Endometrial microvascular endothelial cells (primary cell): ENCODE results near the gene CACNA2D4. TPM values are rescaled to one million over a fixed set of nuclear protein-coding genes. Genes with fewer than 3 reads are reported as not detected.

Source experiments
- in situ Hi-C: cut with HindIII; loops from 2 replicates; pipeline ENCODE4 v1.10.0; 2017; ENCODE audit warnings: low sequenced_read_pairs, low pct_unique_long_range_greater_than_20kb; ENCODE audit errors: inconsistent ontology term
- total RNA-seq: library from RNA; depleted of rRNA; stranded (reverse); fragments of >200 nt; gene quantifications from one replicate; pipeline ENCODE4 v1.2.3, GENCODE V29; 2015; ENCODE audit errors: inconsistent ontology term

CACNA2D4 gene
- total RNA-seq, 1 donor from 2014 or later = not detected

DNA sequence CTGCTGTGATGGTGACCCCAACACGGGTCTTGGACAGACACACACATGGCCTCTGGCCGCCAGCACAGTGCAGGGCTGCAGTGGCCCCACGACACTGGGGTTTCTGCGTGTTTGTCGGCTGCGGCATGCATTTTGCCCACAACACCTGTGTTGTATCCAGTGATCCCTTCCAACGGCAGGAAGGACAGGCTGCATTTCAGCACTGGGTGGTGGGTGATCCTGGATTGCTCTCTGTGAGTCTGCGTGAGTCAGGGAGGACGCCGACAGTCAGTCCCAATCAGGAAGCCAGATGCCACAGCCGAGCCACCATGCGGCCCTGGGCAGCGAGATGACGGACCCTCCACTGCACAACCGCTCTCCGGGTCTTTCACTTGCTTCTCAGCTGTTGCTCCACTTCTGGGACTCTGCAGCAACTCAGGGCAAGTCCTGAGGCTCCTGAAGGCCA, 77.4 kb downstream of the CACNA2D4 start:
- in situ Hi-C loops = no loop called here

DNA sequence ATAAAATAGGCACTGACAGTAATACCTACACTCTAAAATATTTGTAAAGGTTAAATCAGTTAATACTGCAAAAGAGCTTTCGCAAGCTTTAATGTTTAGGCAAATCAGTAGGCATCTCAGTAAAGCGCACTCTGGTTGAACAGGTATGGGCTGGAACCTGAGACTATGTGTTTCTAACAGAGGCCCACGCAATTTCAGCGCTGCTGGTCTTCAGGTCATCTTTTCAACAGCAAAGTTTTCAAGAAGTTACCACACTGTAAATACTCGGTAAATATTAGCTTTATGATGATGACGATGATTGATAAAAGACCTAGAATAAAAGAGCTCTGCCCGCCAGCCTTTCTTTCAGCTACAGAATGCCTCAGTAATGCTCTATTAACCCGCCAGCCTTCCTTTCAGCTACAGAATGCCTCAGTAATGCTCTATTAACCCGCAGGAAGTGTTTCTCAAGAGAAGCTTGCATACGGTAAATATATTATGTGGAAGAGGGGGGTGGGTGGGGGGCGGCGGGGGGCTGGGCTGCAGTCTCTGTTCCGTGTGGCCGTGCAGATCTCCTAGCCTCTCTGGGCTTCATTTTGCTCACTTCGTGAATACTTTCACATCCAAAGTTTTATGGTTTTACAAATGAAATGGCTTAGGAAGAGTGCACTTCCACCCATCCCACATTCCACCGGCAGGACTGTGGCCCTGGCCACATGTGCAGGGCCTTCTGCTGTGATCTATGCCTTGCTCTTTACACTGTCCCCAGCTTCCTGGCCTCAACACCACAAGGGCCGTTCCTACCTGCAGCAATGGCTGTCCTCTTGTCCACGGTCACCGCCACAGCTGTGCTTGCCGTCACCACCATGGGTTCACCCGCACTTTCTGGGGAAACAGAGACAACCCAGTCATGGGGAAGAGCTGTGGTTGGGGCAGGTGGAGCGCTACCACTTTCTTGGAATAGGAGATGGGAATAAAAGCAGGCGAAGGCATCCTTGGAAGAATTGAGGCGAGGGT, 78.2 kb downstream of the CACNA2D4 start:
- in situ Hi-C loops = no loop called here

DNA sequence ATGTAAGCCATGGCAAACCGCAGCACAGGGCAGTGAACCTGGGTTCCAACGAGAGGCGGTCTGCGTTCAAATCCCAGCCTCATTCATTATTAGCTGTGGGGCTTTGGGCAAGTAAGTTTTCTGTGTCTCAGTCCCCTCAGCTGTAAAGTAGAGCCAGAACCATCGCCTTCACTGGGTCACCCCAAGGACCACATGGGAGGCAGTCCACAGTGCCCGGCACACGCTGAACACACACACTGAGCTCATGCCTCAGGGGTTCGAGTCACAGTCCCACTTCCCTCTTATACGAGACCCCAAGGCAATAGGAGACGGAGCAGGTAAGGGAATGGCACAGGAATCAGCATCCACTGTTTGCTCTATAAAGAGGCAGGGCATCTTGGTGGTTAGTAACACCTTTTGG, 79.0 kb downstream of the CACNA2D4 start:
- in situ Hi-C loops = no loop called here

DNA sequence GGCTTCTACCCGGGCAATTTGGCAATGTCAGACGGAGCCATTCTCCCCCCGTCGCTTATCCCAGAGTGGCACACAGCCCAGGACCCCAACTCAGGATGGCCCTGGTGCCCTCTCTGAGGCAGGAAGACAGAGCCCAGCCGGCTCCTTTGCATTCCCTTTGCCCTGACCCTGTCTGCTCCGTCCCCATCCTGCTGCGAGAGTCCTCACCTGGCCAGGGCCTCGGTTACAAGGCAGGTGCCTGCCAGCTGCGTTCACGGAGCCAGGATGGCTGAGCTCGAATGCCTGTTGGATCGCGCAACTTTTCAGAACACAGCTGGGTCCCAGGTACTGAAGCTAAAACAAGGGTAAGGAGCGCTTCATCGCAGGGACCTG, 79.5 kb downstream of the CACNA2D4 start:
- in situ Hi-C loops = no loop called here

DNA sequence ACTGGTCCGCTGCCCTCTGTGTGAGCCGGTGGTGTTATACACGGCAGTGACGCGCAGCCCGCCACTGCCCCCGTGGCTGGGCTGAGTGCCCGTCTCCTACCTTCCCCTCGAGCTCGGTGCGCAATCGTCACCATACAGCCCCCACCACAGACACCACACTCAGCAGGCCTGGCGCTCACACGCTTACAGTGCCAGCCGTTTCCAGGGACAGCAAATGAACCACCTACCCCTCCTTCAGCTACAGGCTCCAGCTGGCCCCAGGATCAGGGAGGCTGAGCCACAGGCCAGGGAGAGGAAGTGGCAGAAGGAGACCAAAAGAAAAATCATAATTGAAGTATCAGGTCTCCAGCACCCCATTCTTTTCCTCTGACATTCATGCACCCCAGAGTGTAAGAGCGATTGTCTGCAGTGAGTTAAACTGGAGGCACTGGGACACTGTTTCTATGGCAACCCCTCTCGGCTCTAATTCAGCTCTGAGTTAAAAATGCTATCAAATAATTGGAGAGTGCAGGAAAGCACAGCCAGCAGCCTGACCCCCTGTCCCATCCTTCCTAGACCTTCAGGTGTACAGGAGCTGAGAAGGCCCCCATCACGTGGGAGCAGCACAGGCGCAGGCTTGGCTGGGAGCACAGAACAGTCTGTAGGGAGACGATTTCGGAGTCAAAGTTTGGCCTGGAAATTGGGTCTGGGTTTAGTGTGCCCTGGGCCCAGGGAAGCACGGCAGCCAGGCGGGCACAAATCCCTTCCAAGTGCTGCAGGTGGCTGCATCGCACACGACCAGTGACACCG, 80.1 kb downstream of the CACNA2D4 start:
- in situ Hi-C loops = no loop called here

DNA sequence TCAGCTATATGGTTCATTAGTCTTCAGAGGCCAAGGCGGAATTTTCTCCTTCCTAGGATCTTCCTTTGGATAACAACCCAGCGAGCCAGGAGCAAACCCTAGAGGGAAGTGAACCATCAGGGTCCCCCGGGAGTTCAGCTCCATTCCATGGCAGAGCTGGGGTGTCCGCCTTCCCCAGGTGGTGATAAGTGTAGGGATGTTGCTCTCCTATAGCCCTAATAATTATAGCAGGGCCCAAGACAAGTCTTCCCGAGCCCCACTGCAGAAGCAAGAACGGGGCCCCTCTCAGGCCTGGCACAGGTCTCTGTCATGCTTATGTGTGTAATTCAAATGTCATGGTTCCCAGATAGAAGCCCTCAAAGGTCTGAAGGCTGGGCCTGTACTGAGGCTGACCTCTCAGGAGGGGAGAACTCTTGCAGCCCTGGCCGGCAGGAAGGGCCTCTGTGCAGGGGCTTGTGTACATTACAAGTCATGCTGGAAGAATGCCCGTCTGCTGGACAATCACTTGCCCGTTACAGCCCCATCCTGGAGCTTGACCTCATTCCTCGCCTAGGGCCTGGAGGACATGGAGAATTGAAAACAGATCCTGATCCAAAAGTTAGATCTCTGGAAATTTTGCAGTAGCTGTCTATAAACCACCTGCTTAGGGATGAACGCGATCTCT, 80.8 kb downstream of the CACNA2D4 start:
- in situ Hi-C loops = no loop called here

DNA sequence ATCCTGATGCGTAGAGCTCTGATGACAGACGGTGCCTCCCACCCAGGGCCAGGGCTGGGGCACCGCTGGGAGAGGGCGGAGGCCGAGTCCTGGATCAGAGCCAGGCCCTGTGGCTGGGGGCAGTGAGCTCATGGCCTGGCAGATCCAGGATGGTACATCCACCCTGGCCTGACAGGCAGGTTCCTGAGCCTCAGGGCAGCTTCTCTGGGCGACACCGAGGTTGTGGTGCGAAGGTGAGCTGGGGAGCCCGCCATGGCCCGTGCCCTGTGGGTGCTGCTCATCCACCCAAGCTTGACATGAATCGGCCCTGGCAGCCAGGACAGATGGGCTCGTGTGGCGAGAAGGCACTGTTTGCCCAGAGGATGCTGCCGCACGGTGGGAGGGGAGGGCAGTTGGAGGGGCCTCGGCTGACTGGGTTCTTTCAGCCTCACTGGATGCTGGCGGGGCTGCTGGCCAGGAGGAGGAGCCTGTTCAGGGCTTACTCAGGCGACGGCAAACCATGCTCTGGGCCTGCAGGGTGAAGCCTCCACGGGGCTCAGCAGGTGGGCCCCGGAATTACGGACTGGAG, 81.5 kb downstream of the CACNA2D4 start:
- in situ Hi-C loops = no loop called here

DNA sequence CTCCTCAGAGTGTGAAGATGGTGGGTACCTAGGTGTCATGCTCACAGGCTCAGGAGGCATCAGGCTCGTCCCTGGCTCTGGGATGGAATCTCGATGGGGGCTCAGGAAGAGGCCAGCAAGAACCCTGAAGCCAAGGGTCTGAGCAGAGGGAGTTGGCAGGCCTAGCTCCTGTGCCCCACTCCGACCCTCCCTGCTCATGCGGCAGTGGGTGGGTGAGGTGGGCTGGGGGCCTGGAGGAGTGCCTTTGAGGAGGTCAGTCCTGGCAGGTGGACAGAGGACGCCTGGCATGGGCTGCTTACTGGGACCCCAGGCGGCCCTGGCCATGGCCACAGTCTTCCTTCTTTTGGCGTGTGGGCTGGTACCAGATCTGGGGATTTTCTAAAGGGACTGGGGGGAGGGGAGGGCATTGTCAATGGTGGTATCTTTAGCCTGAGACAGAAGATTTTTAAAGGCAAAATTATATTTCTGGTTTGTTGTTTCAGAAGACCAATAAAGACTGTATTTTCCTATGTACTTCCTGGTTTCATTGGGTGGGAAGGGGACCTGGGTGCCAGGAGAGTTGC, 82.1 kb downstream of the CACNA2D4 start:
- in situ Hi-C loops = no loop called here

DNA sequence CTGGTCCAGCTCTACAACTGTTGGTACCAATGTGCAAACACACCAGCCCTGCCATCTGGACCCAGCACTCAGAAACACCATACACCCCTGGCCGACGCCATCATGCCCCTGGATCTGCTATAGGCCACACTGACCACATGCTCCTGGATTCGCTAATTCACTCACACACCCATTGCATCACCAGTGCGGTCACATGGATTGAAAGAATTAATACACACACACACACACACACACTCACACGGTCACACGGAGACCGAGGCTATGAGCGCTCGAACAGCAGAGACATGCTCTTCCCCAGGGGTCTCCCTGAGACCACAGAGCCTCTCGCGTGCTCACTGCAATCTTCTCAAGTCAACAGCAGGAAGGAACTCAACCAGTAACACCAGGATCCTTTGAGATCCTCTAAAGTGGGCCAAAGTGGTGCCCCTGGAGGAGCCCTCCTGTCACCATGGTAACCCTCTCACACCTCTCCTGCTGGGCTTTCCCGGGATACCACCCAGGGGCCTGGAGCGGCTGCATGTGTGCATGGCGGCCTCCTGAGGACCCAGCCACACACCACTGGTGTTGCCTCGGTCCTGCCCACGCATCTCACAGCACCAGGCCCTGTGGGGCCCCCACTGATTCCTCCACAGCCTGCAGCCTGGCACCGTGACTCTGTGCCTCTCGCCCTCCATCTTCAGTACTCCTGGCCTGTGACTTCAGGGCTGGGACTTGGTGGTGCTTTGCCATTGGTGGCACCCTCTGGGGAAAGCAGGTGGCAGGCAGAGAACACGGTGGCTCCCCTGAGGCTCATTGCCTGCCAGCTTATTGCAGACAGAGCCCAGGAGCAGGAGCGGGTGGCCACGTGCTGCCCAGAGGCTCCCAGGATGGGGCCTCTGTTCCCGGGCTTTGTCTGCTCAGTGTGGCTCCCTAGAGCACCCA, 83.0 kb downstream of the CACNA2D4 start:
- in situ Hi-C loops = no loop called here

DNA sequence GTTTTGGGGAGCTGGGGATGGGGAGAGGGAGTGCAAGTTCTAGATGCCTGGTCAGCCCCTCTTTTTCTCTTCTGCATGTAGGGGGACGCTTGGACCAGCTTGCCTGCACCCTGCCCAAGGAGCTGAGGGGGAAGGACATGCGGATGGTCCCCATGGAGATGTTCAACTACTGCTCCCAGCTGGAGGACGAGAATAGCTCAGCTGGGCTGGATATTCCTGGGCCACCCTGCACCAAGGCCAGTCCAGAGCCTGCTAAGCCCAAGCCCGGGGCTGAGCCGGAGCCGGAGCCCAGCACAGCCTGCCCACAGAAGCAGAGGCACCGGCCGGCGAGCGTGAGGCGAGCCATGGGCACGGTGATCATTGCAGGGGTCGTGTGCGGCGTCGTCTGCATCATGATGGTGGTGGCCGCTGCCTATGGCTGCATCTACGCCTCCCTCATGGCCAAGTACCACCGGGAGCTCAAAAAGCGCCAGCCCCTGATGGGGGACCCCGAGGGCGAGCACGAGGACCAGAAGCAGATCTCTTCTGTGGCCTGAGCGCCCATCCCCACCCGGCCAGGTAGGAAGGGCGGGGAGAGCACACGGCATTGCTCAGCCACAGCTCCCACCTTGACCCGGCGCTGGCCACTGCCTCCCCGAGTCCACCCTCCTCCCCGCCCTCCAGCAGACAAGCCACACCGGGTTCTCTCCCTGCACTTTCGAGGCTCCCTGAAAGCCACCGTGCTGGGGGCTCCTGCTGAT, 84.1 kb downstream of the CACNA2D4 start:
- in situ Hi-C loops = no loop called here

DNA sequence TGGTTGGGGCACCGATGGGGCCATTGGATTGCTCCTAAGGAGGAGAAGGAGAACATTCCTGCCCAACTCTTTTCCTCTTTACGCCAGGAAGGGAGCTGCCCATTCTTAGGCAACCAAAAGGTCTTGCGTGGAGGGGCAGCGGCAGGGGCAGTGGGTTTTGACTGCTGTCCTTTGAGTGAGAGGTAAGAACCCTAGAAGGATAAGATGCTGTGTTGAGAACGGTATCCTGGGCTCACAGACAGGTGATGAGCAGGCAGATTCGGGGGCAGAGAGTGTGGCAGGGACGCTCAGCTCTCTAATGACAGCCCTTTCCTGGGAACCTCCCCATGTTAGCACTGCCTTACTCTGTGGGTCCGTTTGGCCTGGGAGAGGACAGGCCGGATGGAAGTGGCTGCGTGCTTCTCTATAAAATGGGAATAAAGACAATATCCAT, 84.8 kb downstream of the CACNA2D4 start:
- in situ Hi-C loops = no loop called here

DNA sequence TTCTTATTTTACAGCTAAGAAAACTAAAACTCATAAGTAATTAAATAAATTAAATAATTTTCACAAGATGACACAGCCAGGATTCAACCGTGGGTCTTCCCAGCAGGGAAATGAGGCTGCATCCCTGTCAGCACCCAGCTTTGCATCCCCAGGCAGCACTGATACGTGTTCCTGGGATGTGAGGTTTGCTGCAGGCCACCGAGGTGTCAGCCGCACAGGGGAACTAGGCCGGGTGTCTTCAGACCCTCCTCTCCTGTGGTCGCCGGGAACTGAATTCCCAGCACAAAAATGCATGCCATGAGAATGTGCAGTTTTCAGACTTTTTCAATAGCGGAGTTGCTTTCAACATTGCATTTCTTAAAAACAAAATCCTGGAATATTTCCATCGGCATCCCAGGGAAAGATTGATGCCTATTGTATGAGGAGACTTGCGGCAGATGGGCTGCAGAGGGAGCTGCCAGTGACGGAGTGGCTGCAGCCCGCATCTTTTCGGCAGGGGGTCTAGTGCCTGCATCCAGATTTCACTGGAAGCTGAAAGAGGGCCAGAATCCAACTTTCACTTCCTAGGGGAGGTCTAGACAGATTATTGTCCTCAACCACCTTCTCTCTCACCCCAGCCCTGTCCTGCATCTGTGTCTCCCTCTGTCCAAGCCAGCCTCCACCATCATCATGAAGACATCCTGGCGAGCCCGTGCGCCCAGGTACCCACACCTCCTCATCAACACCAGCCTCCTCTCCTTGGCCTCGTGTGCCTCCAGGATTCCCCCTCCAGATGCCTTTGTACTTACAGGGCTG, 85.5 kb downstream of the CACNA2D4 start:
- in situ Hi-C loops = no loop called here

DNA sequence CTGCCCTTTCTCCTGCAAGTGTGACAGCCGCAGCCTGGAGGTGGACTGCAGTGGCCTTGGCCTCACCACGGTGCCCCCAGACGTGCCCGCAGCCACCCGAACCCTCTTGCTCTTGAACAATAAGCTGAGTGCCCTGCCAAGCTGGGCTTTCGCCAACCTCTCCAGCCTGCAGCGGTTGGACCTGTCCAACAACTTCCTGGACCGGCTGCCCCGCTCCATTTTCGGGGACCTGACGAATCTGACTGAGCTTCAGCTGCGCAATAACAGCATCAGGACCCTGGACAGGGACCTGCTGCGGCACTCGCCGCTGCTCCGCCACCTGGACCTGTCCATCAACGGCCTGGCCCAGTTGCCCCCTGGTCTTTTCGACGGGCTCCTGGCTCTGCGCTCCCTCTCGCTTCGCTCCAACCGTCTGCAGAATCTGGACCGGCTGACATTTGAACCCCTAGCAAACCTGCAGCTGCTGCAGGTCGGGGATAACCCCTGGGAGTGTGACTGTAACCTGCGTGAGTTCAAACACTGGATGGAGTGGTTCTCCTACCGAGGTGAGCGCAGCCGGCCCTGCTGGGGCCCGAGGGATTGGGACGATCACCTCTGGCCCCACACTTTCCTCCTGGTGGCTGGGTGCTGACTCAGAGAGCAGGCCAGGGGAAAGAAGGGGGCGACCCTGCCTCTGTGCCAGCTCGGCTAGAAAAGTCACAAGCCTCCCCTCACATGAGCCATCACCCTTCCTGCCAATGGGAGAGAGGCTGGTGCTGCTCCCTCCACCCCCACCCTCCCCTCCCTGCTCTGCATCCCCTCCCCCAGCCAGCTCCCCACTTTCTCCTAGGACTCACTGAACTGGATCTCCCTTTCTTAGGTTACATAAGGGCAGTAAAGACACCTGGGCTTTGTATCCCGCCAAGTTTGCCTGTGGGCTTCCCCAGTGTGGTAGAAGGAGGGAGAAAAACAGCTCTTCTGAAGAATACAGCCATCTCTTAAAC, 87.2 kb downstream of the CACNA2D4 start:
- in situ Hi-C loops = no loop called here

DNA sequence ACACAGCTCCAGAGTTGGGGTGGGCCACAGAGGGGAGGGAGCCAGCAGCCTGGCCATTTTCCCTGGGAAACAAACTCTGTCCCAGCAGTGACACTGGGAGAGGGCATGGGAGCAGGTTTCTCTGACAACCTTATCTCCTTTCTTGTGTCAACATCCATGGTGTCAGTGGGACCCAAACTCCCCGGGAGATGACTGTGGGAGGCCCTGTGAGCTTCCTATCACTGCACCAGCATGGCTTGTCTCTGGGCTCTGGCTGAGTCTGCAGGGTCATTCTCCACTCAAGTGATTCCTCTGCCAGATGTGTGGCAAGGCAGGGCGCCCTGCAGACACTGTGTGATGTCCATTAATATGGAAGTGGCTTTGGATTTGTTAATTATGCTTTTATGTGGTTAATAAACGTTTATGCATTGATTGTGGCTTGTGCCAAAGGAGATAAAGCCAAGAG, 88.0 kb downstream of the CACNA2D4 start:
- in situ Hi-C loops = no loop called here

DNA sequence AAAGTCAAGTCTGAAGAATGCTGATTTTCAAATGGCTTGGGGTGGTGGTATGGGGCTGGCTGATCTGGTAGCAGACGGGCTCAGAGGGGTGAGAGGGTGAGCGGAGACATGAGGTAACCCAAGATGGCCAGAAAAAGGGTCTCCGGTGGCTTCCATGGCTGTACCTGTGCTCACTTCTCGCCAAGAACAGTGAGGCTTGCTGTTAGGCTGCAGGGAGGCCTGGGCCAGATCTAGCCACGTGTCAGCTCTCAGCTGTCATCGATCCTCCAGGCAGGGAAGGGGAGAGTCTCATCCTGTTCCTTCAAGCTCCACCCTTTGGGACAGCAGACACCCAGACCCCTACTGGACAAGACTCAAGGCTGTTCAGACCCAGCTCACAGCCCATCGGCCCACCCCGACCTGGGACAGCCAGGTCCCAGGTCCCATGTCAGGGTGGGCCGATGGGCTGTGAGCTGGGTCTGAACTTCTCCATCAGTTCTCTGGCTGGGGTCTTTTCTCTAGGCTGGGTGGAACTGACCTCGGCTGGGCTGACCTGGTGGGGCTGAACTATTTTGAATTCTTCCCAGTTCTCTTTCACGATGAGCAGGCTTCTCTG, 89.0 kb downstream of the CACNA2D4 start:
- in situ Hi-C loops = no loop called here
